ENCODE measurements around the gene LSM7.
A peak's percentile ranks its signal among the peaks of the same experiment; 100 is the strongest.
"Not testable (repeated sequence)": the region's sequence is repeated elsewhere in the genome, so short reads cannot be mapped to it uniquely, and the experiment has no call there.

Gene LSM7

GRCh38 chr19:2300533-2300932, 27.9 kb downstream of the LSM7 start:
- no peak for DNase-seq (ENCODE audit: low spot score)

- no peak for DNase-seq (ENCODE audit: low spot score)
Observed at GRCh38 chr19:2296141-2296540, 32.2 kb downstream of the LSM7 start.

GRCh38 chr19:2294687-2295335, 33.6 kb downstream of the LSM7 start:
- peak; percentile 87 for DNase-seq (ENCODE audit: low spot score)

GRCh38 chr19:2291185-2291751, 37.1 kb downstream of the LSM7 start:
- DNase-seq (ENCODE audit: low spot score) = no peak

GRCh38 chr19:2290441-2291184, 37.8 kb downstream of the LSM7 start:
- no peak for DNase-seq (ENCODE audit: low spot score)

- DNase-seq (ENCODE audit: low spot score) = no peak
Observed at GRCh38 chr19:2289714-2290435, 38.5 kb downstream of the LSM7 start.

GRCh38 chr19:2288818-2289713, 39.3 kb downstream of the LSM7 start:
- DNase-seq (ENCODE audit: low spot score) = no peak

- no peak for DNase-seq (ENCODE audit: low spot score)
Observed at GRCh38 chr19:2288338-2288817, 40.0 kb downstream of the LSM7 start.

- no peak for DNase-seq (ENCODE audit: low spot score)
Observed at GRCh38 chr19:2287585-2288337, 40.6 kb downstream of the LSM7 start.

GRCh38 chr19:2286402-2287140, 41.8 kb downstream of the LSM7 start:
- no peak for DNase-seq (ENCODE audit: low spot score)

- DNase-seq (ENCODE audit: low spot score) = no peak
Observed at GRCh38 chr19:2283835-2284507, 44.4 kb downstream of the LSM7 start.

- DNase-seq (ENCODE audit: low spot score) = no peak
Observed at GRCh38 chr19:2282862-2283237, 45.5 kb downstream of the LSM7 start.

GRCh38 chr19:2282062-2282861, 46.1 kb downstream of the LSM7 start, which contains the start of gene PEAK3:
PEAK3 (minus strand) TSS chr19:2282175; CDS start chr19:2280931, 1,244 bp downstream.
- no peak for DNase-seq (ENCODE audit: low spot score)

GRCh38 chr19:2281265-2282061, 46.9 kb downstream of the LSM7 start:
- DNase-seq (ENCODE audit: low spot score) = not testable (repeated sequence)

- no peak for DNase-seq (ENCODE audit: low spot score)
Observed at GRCh38 chr19:2280633-2281264, 47.6 kb downstream of the LSM7 start.

GRCh38 chr19:2278459-2279158, 49.8 kb downstream of the LSM7 start:
- no peak for DNase-seq (ENCODE audit: low spot score)

GRCh38 chr19:2277138-2277537, 51.2 kb downstream of the LSM7 start:
- no peak for DNase-seq (ENCODE audit: low spot score)
